Thyroid gland (tissue), 4 donors: ENCODE data around the gene ABLIM1. TPM values are rescaled to one million over a fixed set of nuclear protein-coding genes. Genes with fewer than 3 reads are reported as not detected.

ENCODE experiments used
- DNase-seq, 2 donors: peaks; one replicate each; pipeline ENCODE4 v3.0.0-alpha.2; 2019
- H3K27ac ChIP-seq, 3 donors: fragments of 200-600 bp; sonication (generic); 1 replicate in 2 of 3; 2 replicates in 1 of 3; pipeline ENCODE4 v1.5.1; 2016 to 2019; ENCODE audit warnings: mild to moderate bottlenecking in 1 of 3, moderate library complexity in 1 of 3
- H3K27me3 ChIP-seq: fragments of 200-600 bp; sonication (generic); one replicate; pipeline ENCODE4 v1.5.1; 2019
- H3K36me3 ChIP-seq, 2 donors: fragments of 200-600 bp; sonication (generic); one replicate each; pipeline ENCODE4 v1.5.1; 2016 to 2019
- H3K4me1 ChIP-seq, 2 donors: fragments of 200-600 bp; sonication (generic); one replicate each; pipeline ENCODE4 v1.5.1; 2017 to 2019
- H3K4me3 ChIP-seq, 3 donors: fragments of 200-600 bp; sonication (generic); replicated peaks in 1 of 3; 1 replicate in 2 of 3; 2 replicates in 1 of 3; pipeline ENCODE4 v1.5.1; 2016; ENCODE audit warnings: mild to moderate bottlenecking in 1 of 3
- H3K9me3 ChIP-seq: fragments of 200-600 bp; sonication (generic); one replicate; pipeline ENCODE4 v1.5.1; 2017
- POLR2A ChIP-seq, 2 donors: fragments of 450-650 bp; IDR thresholded peaks; one replicate each; pipeline ENCODE4 v1.6.1; 2017; ENCODE audit warnings: antibody characterized with exemption in 2 of 2, mild to moderate bottlenecking in 2 of 2, moderate library complexity in 1 of 2
- WGBS, 2 donors: methylation state at CpG; one replicate each; pipeline ENCODE4 v1.1.5; 2017; 5-methylcytosine and 5-hydroxymethylcytosine counted together
- intact Hi-C: fragments of 100-400 bp; cut with DNase I; formaldehyde crosslinking; loops from one replicate; pipeline ENCODE4 v1.15.1; 2023
- total RNA-seq, 4 donors: library from RNA; depleted of rRNA; stranded (reverse); fragments of >200 nt; gene quantifications; one replicate each; pipeline ENCODE4 v1.2.3, GENCODE V29; 2016
- TF ChIP-seq, protein P1 (sequence below), 6 experiments: fragments of 200-600 bp in 3 of 6; fragments of 450-650 bp in 3 of 6; sonication (generic) in 3 of 6; IDR thresholded peaks; one replicate each; pipeline ENCODE4 v1.5.1; 2016 to 2019; ENCODE audit warnings: antibody characterized with exemption in 6 of 6, mild to moderate bottlenecking in 2 of 6, inconsistent platforms in 1 of 6, moderate library complexity in 1 of 6

The ABLIM1 gene
- total RNA-seq, 4 donors from 2014 or later: 225 to 404 (median 382) TPM

DNA sequence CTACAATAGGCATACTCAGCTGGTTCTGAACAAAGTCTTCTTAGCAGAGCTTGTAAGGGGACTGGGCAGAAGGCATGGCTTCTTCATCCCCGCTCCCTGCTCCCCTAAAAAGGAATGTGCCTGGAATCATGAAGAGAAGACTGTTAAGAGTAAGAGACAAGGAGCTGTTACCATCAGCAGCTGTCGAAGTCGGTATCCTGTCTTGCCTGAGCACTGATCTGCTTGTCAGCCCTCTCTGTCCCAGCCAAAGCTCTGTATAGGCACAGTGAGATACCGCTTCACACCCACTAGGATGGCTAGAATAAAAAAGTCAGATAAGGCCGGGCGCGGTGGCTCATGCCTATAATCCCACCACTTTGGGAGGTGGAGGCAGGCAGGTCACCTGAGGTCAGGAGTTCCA is 2.4 kb downstream of the ABLIM1 start:
- TF ChIP-seq POLR2A (IDR thresholded peaks at IDR 0.05): no peak
- TF ChIP-seq, protein P1, sequence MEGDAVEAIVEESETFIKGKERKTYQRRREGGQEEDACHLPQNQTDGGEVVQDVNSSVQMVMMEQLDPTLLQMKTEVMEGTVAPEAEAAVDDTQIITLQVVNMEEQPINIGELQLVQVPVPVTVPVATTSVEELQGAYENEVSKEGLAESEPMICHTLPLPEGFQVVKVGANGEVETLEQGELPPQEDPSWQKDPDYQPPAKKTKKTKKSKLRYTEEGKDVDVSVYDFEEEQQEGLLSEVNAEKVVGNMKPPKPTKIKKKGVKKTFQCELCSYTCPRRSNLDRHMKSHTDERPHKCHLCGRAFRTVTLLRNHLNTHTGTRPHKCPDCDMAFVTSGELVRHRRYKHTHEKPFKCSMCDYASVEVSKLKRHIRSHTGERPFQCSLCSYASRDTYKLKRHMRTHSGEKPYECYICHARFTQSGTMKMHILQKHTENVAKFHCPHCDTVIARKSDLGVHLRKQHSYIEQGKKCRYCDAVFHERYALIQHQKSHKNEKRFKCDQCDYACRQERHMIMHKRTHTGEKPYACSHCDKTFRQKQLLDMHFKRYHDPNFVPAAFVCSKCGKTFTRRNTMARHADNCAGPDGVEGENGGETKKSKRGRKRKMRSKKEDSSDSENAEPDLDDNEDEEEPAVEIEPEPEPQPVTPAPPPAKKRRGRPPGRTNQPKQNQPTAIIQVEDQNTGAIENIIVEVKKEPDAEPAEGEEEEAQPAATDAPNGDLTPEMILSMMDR (IDR thresholded peaks at IDR 0.05): no peak
- 91 to 93% methylated on average over 7 of the region's 7 CpGs for WGBS, 2 donors

DNA sequence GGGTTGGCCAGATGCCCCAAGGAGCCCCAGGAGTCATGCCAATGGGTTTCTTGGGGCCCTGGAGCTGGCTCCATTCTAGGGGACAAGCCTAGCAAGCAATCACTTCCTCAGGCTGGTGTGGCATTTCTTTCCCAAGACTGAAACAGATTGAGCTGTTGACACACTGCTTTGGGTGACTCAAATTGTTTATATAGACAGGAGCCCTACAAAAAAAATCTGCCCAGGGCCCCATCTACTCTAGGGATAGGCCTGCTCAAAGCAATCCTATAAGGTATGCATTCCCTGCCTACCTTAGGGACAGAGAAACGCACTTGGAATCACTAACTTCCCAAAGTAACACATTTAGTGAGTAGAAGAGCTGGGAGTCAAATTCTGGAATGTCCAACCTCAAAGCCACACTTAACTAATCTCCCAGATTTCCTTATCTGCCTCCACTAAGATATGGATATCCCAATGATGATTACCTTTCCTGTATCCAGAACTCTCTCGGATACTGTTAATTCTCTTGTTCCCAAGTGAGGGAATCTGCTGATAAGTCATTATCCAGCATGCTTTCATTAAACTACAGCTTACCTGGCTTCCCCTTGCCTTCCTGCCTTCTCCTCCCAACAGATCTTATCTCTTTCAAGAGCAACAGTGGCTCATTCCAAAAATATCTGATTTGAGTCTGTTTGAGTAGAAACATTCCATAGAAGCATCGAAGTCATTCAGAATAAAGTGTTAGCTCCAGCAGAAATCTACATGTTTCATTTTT is 3.1 kb downstream of the ABLIM1 start:
- WGBS, 2 donors: 53 to 57% methylated on average over 3 of the region's 3 CpGs

More for the DNA sequence above, 2.4 kb downstream of the ABLIM1 start:
- H3K4me1 ChIP-seq: peaks cover 13 to 30% of the 10 kb centered on the region in 2 donors
- DNase-seq: no peak
- peak overlapping the region in 1 of 3 donors; percentile 50 for H3K27ac ChIP-seq
- no peak overlapping the region for H3K4me3 ChIP-seq
- H3K27me3 ChIP-seq: no peaks in the 10 kb centered on the region
- no peaks in the 10 kb centered on the region for H3K36me3 ChIP-seq
- intact Hi-C loops: no loop called here
- H3K9me3 ChIP-seq: no peaks in the 10 kb centered on the region

GRCh38 chr10:114653926-114654325 is 4.1 kb downstream of the ABLIM1 start:
- TF ChIP-seq, protein P1 (IDR thresholded peaks at IDR 0.05): no peak
- TF ChIP-seq POLR2A (IDR thresholded peaks at IDR 0.05): no peak
- no peak overlapping the region for H3K4me3 ChIP-seq
- no peaks in the 10 kb centered on the region for H3K27me3 ChIP-seq
- peak overlapping the region in 1 of 3 donors; percentile 77 for H3K27ac ChIP-seq
- DNase-seq: no peak
- no peaks in the 10 kb centered on the region for H3K36me3 ChIP-seq
- no peaks in the 10 kb centered on the region for H3K9me3 ChIP-seq
- WGBS, 2 donors: 68 to 74% methylated on average over 4 of the region's 4 CpGs
- H3K4me1 ChIP-seq: peaks cover 23 to 34% of the 10 kb centered on the region in 2 donors
- intact Hi-C loops: no loop called here

More for the DNA sequence above, 3.1 kb downstream of the ABLIM1 start:
- no peak for DNase-seq
- intact Hi-C loops: no loop called here
- Histone ChIP-seq H3K36me3 (no peaks in the 10 kb centered on the region), H3K4me1 (peaks cover 19 to 32% of the 10 kb centered on the region in 2 donors), H3K27ac (peak overlapping the region; percentile 8 to 77 (median 50)), H3K9me3 (no peaks in the 10 kb centered on the region), H3K27me3 (no peaks in the 10 kb centered on the region), H3K4me3 (no peak overlapping the region)
- TF ChIP-seq, protein P1 (IDR thresholded peaks at IDR 0.05): no peak
- no peak for TF ChIP-seq POLR2A (IDR thresholded peaks at IDR 0.05)

- peak overlapping the region in 1 of 3 donors; percentile 19 for H3K27ac ChIP-seq
- no peaks in the 10 kb centered on the region for H3K36me3 ChIP-seq
- intact Hi-C loops: no loop called here
- WGBS, 2 donors: 90 to 91% methylated on average over 10 of the region's 10 CpGs
- no peaks in the 10 kb centered on the region for H3K9me3 ChIP-seq
- H3K4me1 ChIP-seq: peaks cover 23 to 34% of the 10 kb centered on the region in 2 donors
- no peak overlapping the region for H3K4me3 ChIP-seq
- no peak for DNase-seq
- H3K27me3 ChIP-seq: no peaks in the 10 kb centered on the region
- TF ChIP-seq, protein P1 (IDR thresholded peaks at IDR 0.05): no peak
- TF ChIP-seq POLR2A (IDR thresholded peaks at IDR 0.05): no peak
Observed at GRCh38 chr10:114652402-114653368, 5.4 kb downstream of the ABLIM1 start.
